ENCODE data around the gene ZP1. TPM values are rescaled to one million over a fixed set of nuclear protein-coding genes. Genes with fewer than 3 reads are reported as not detected.
A peak's percentile ranks its signal among the peaks of the same experiment; 100 is the strongest.

The ZP1 gene
- total and polyA plus RNA-seq, 4 donors: 0.04 TPM; not detected in 3

- ATAC-seq (ENCODE audit: insufficient read depth, low FRiP score): no peak
- 92 to 93% methylated on average over 11 of the region's 11 CpGs for WGBS, 2 donors
- H3K36me3 ChIP-seq (ENCODE audit: control insufficient read depth in 4 of 4, insufficient read depth in 4 of 4, low read length in 4 of 4): peaks cover 35 to 44% (median 43%) of the 10 kb centered on the region in 4 donors
These were observed 35.3 kb downstream of the ZP1 start for GRCh38 chr11:60902625-60903024.

DNA sequence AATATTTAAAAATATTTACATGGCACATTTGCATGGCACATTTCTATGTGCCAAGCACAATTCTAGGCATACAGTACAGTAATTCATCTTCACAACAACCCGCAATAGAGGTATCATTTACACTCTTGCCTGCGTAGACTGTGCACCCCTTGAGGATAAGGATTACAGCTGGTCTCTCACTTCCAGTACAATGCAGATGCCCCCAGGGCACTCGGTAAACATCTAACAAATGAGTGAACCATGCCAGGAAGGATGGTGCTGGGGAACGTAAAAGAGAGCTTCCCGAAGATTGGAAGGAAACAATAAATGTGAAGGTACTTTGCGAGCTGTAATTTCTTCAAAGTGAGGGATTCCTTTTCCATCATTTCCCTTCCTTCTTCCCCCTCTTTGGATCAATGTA is 37.7 kb downstream of the ZP1 start:
- peak overlapping the region; percentile 69 to 89 for H3K9ac ChIP-seq (ENCODE audit: insufficient read depth in 1 of 2, low read length in 2 of 2)
- TF ChIP-seq CTCF (IDR thresholded peaks at IDR 0.05; ENCODE audit: control extremely low read depth, extremely low read depth): no peak

More at GRCh38 chr11:60902625-60903024, 35.3 kb downstream of the ZP1 start:
- Histone ChIP-seq H3K27ac (ENCODE audit: low read depth in 1 of 2, low read length in 1 of 2) (no peak overlapping the region), H3K9ac (ENCODE audit: insufficient read depth in 1 of 2, low read length in 2 of 2) (no peak overlapping the region), H3K4me3 (no peak overlapping the region), H3K4me1 (ENCODE audit: control insufficient read depth in 5 of 5, insufficient read depth in 5 of 5, low read length in 5 of 5) (peaks cover 5 to 20% (median 9%) of the 10 kb centered on the region in 5 donors), H3K27me3 (ENCODE audit: control insufficient read depth in 3 of 3, insufficient read depth in 3 of 3, low read length in 2 of 3) (no peaks in the 10 kb centered on the region), H3K9me3 (ENCODE audit: control insufficient read depth in 4 of 4, insufficient read depth in 3 of 4, low read length in 3 of 4) (no peaks in the 10 kb centered on the region)
- no peak for DNase-seq
- no peak for TF ChIP-seq CTCF (IDR thresholded peaks at IDR 0.05; ENCODE audit: control extremely low read depth, extremely low read depth)

GRCh38 chr11:60905551-60906113 is 38.3 kb downstream of the ZP1 start:
- Histone ChIP-seq H3K27ac (ENCODE audit: low read depth in 1 of 2, low read length in 1 of 2) (peak overlapping the region; percentile 96 to 98), H3K9me3 (ENCODE audit: control insufficient read depth in 4 of 4, insufficient read depth in 3 of 4, low read length in 3 of 4) (no peaks in the 10 kb centered on the region), H3K9ac (ENCODE audit: insufficient read depth in 1 of 2, low read length in 2 of 2) (peak overlapping the region; percentile 69 to 89), H3K4me1 (ENCODE audit: control insufficient read depth in 5 of 5, insufficient read depth in 5 of 5, low read length in 5 of 5) (peaks cover 6 to 20% (median 9%) of the 10 kb centered on the region in 5 donors), H3K27me3 (ENCODE audit: control insufficient read depth in 3 of 3, insufficient read depth in 3 of 3, low read length in 2 of 3) (no peaks in the 10 kb centered on the region), H3K36me3 (ENCODE audit: control insufficient read depth in 4 of 4, insufficient read depth in 4 of 4, low read length in 4 of 4) (peaks cover 15 to 23% (median 21%) of the 10 kb centered on the region in 4 donors), H3K4me3 (peak overlapping the region; percentile 99)
- no peak for TF ChIP-seq CTCF (IDR thresholded peaks at IDR 0.05; ENCODE audit: control extremely low read depth, extremely low read depth)
- ATAC-seq (ENCODE audit: insufficient read depth, low FRiP score): no peak
- 6 to 8% methylated on average over 16 of the region's 16 CpGs for WGBS, 2 donors
- DNase-seq: peak in 1 of 3 donors; percentile 21

More for the DNA sequence above, 37.7 kb downstream of the ZP1 start:
- DNase-seq (no peak), ATAC-seq (ENCODE audit: insufficient read depth, low FRiP score) (no peak)
- 49% methylated on average over 6 of the region's 6 CpGs for WGBS, 2 donors
- Histone ChIP-seq H3K4me3 (no peak overlapping the region), H3K27ac (ENCODE audit: low read depth in 1 of 2, low read length in 1 of 2) (no peak overlapping the region), H3K4me1 (ENCODE audit: control insufficient read depth in 5 of 5, insufficient read depth in 5 of 5, low read length in 5 of 5) (peaks cover 5 to 20% (median 9%) of the 10 kb centered on the region in 5 donors), H3K9me3 (ENCODE audit: control insufficient read depth in 4 of 4, insufficient read depth in 3 of 4, low read length in 3 of 4) (no peaks in the 10 kb centered on the region), H3K27me3 (ENCODE audit: control insufficient read depth in 3 of 3, insufficient read depth in 3 of 3, low read length in 2 of 3) (no peaks in the 10 kb centered on the region), H3K36me3 (ENCODE audit: control insufficient read depth in 4 of 4, insufficient read depth in 4 of 4, low read length in 4 of 4) (peaks cover 21 to 28% (median 25%) of the 10 kb centered on the region in 4 donors)

All from lung (tissue), 12 donors.